Measurements from ENCODE around the gene APOO.

Gene APOO

GRCh38 chrX:23938690-23939089, 31.0 kb upstream of the APOO start:
- H3K14ac ChIP-seq (ENCODE audit: low read length in 2 of 2) = no peak overlapping the region
- H3K27ac ChIP-seq (ENCODE audit: low read length, poor library complexity, severe bottlenecking) = no peak overlapping the region
- H2AK5ac ChIP-seq (ENCODE audit: low read length, severe bottlenecking) = no peak overlapping the region
- H3K9me3 ChIP-seq (ENCODE audit: control insufficient read depth, low read length) = no peaks in the 10 kb centered on the region
- H3K4ac ChIP-seq (ENCODE audit: low read depth in 1 of 2, low read length in 2 of 2) = no peak overlapping the region
- H3K23ac ChIP-seq (ENCODE audit: low read length in 2 of 2) = no peak overlapping the region
- H3K9ac ChIP-seq (ENCODE audit: low read length) = peak overlapping the region; percentile 75
- H3K4me2 ChIP-seq (ENCODE audit: low read length, poor library complexity, severe bottlenecking) = no peak overlapping the region
- no peak overlapping the region for H3K4me3 ChIP-seq (ENCODE audit: insufficient read depth in 1 of 2, low read depth in 1 of 2, low read length in 2 of 2)
- no peak overlapping the region for H2AFZ ChIP-seq (ENCODE audit: low read depth, low read length)
- WGBS = no CpG with 5 or more reads among the region's 1 CpG
- no peak overlapping the region for H4K91ac ChIP-seq (ENCODE audit: low read length)
- H3K79me1 ChIP-seq (replicated peaks; ENCODE audit: low read length, poor library complexity, severe bottlenecking) = no peaks in the 10 kb centered on the region
- H3K4me1 ChIP-seq (ENCODE audit: control insufficient read depth, insufficient read depth, low read depth, low read length) = no peaks in the 10 kb centered on the region
- H3K27me3 ChIP-seq (ENCODE audit: control insufficient read depth in 1 of 2, insufficient read depth in 1 of 2, low read length in 2 of 2) = peaks cover 0 to 6% of the 10 kb centered on the region in 2 experiments
- H2BK12ac ChIP-seq (ENCODE audit: low read length in 2 of 2) = no peak overlapping the region
- H2BK120ac ChIP-seq (ENCODE audit: low read depth, low read length) = no peak overlapping the region
- H3K18ac ChIP-seq (ENCODE audit: low read depth in 1 of 2, low read length in 2 of 2) = no peak overlapping the region
- H4K8ac ChIP-seq (ENCODE audit: low read length) = no peak overlapping the region
- H2BK5ac ChIP-seq (ENCODE audit: low read depth, low read length, poor library complexity, severe bottlenecking) = no peak overlapping the region
- no peak overlapping the region for H2BK15ac ChIP-seq (ENCODE audit: low read depth, poor library complexity, severe bottlenecking)
- no peaks in the 10 kb centered on the region for H3K36me3 ChIP-seq (ENCODE audit: control insufficient read depth in 1 of 2, insufficient read depth in 2 of 2, low read depth in 1 of 2, low read length in 2 of 2)
- DNase-seq = no peak

GRCh38 chrX:23937100-23937499, 29.4 kb upstream of the APOO start:
- no peaks in the 10 kb centered on the region for H3K4me1 ChIP-seq (ENCODE audit: control insufficient read depth, insufficient read depth, low read depth, low read length)
- no peak overlapping the region for H2BK5ac ChIP-seq (ENCODE audit: low read depth, low read length, poor library complexity, severe bottlenecking)
- no peak overlapping the region for H4K91ac ChIP-seq (ENCODE audit: low read length)
- peak; percentile 4 for DNase-seq
- H3K36me3 ChIP-seq (ENCODE audit: control insufficient read depth in 1 of 2, insufficient read depth in 2 of 2, low read depth in 1 of 2, low read length in 2 of 2) = no peaks in the 10 kb centered on the region
- no peak overlapping the region for H3K4me2 ChIP-seq (ENCODE audit: low read length, poor library complexity, severe bottlenecking)
- no peak overlapping the region for H2BK12ac ChIP-seq (ENCODE audit: low read length in 2 of 2)
- no peak overlapping the region for H2AFZ ChIP-seq (ENCODE audit: low read depth, low read length)
- H3K27ac ChIP-seq (ENCODE audit: low read length, poor library complexity, severe bottlenecking) = no peak overlapping the region
- no peak overlapping the region for H3K4me3 ChIP-seq (ENCODE audit: insufficient read depth in 1 of 2, low read depth in 1 of 2, low read length in 2 of 2)
- no peak overlapping the region for H3K9ac ChIP-seq (ENCODE audit: low read length)
- no peaks in the 10 kb centered on the region for H3K9me3 ChIP-seq (ENCODE audit: control insufficient read depth, low read length)
- H3K79me1 ChIP-seq (replicated peaks; ENCODE audit: low read length, poor library complexity, severe bottlenecking) = no peaks in the 10 kb centered on the region
- H2BK15ac ChIP-seq (ENCODE audit: low read depth, poor library complexity, severe bottlenecking) = no peak overlapping the region
- no peak overlapping the region for H3K4ac ChIP-seq (ENCODE audit: low read depth in 1 of 2, low read length in 2 of 2)
- peaks cover 0 to 6% of the 10 kb centered on the region in 2 experiments for H3K27me3 ChIP-seq (ENCODE audit: control insufficient read depth in 1 of 2, insufficient read depth in 1 of 2, low read length in 2 of 2)
- no peak overlapping the region for H4K8ac ChIP-seq (ENCODE audit: low read length)
- H3K14ac ChIP-seq (ENCODE audit: low read length in 2 of 2) = no peak overlapping the region
- H2BK120ac ChIP-seq (ENCODE audit: low read depth, low read length) = no peak overlapping the region
- H3K23ac ChIP-seq (ENCODE audit: low read length in 2 of 2) = no peak overlapping the region
- WGBS = 87% methylated on average over 3 of the region's 4 CpGs
- no peak overlapping the region for H2AK5ac ChIP-seq (ENCODE audit: low read length, severe bottlenecking)
- no peak overlapping the region for H3K18ac ChIP-seq (ENCODE audit: low read depth in 1 of 2, low read length in 2 of 2)

GRCh38 chrX:23936180-23936579, 28.4 kb upstream of the APOO start:
- WGBS = no CpG with 5 or more reads among the region's 1 CpG
- H3K18ac ChIP-seq (ENCODE audit: low read depth in 1 of 2, low read length in 2 of 2) = no peak overlapping the region

GRCh38 chrX:23935106-23935505, 27.4 kb upstream of the APOO start:
- Histone ChIP-seq H2BK5ac (ENCODE audit: low read depth, low read length, poor library complexity, severe bottlenecking) (no peak overlapping the region), H3K79me1 (replicated peaks; ENCODE audit: low read length, poor library complexity, severe bottlenecking) (no peaks in the 10 kb centered on the region), H3K14ac (ENCODE audit: low read length in 2 of 2) (no peak overlapping the region), H3K27ac (ENCODE audit: low read length, poor library complexity, severe bottlenecking) (no peak overlapping the region), H3K4me1 (ENCODE audit: control insufficient read depth, insufficient read depth, low read depth, low read length) (no peaks in the 10 kb centered on the region), H3K9me3 (ENCODE audit: control insufficient read depth, low read length) (no peaks in the 10 kb centered on the region), H3K36me3 (ENCODE audit: control insufficient read depth in 1 of 2, insufficient read depth in 2 of 2, low read depth in 1 of 2, low read length in 2 of 2) (no peaks in the 10 kb centered on the region), H3K27me3 (ENCODE audit: control insufficient read depth in 1 of 2, insufficient read depth in 1 of 2, low read length in 2 of 2) (peaks cover 0 to 6% of the 10 kb centered on the region in 2 experiments), H3K4me3 (ENCODE audit: insufficient read depth in 1 of 2, low read depth in 1 of 2, low read length in 2 of 2) (peak overlapping the region in 1 of 2 experiments; percentile 58), H2BK12ac (ENCODE audit: low read length in 2 of 2) (no peak overlapping the region), H3K4ac (ENCODE audit: low read depth in 1 of 2, low read length in 2 of 2) (no peak overlapping the region), H4K91ac (ENCODE audit: low read length) (no peak overlapping the region), H2AFZ (ENCODE audit: low read depth, low read length) (no peak overlapping the region), H4K8ac (ENCODE audit: low read length) (no peak overlapping the region), H3K18ac (ENCODE audit: low read depth in 1 of 2, low read length in 2 of 2) (no peak overlapping the region), H3K23ac (ENCODE audit: low read length in 2 of 2) (no peak overlapping the region), H2AK5ac (ENCODE audit: low read length, severe bottlenecking) (no peak overlapping the region), H2BK15ac (ENCODE audit: low read depth, poor library complexity, severe bottlenecking) (no peak overlapping the region), H3K9ac (ENCODE audit: low read length) (peak overlapping the region; percentile 66), H2BK120ac (ENCODE audit: low read depth, low read length) (no peak overlapping the region), H3K4me2 (ENCODE audit: low read length, poor library complexity, severe bottlenecking) (no peak overlapping the region)
- DNase-seq = no peak
- WGBS = 100% methylated on average over 9 of the region's 11 CpGs

More at GRCh38 chrX:23936180-23936579, 28.4 kb upstream of the APOO start:
- Histone ChIP-seq H4K91ac (ENCODE audit: low read length) (no peak overlapping the region), H2BK5ac (ENCODE audit: low read depth, low read length, poor library complexity, severe bottlenecking) (no peak overlapping the region), H3K14ac (ENCODE audit: low read length in 2 of 2) (no peak overlapping the region), H3K4me1 (ENCODE audit: control insufficient read depth, insufficient read depth, low read depth, low read length) (no peaks in the 10 kb centered on the region), H3K79me1 (replicated peaks; ENCODE audit: low read length, poor library complexity, severe bottlenecking) (no peaks in the 10 kb centered on the region), H4K8ac (ENCODE audit: low read length) (no peak overlapping the region), H2AK5ac (ENCODE audit: low read length, severe bottlenecking) (no peak overlapping the region), H2BK15ac (ENCODE audit: low read depth, poor library complexity, severe bottlenecking) (no peak overlapping the region), H3K36me3 (ENCODE audit: control insufficient read depth in 1 of 2, insufficient read depth in 2 of 2, low read depth in 1 of 2, low read length in 2 of 2) (no peaks in the 10 kb centered on the region), H3K4me3 (ENCODE audit: insufficient read depth in 1 of 2, low read depth in 1 of 2, low read length in 2 of 2) (no peak overlapping the region), H2BK12ac (ENCODE audit: low read length in 2 of 2) (no peak overlapping the region), H3K9me3 (ENCODE audit: control insufficient read depth, low read length) (no peaks in the 10 kb centered on the region), H3K23ac (ENCODE audit: low read length in 2 of 2) (no peak overlapping the region), H3K27me3 (ENCODE audit: control insufficient read depth in 1 of 2, insufficient read depth in 1 of 2, low read length in 2 of 2) (peaks cover 0 to 6% of the 10 kb centered on the region in 2 experiments), H3K4me2 (ENCODE audit: low read length, poor library complexity, severe bottlenecking) (no peak overlapping the region), H2BK120ac (ENCODE audit: low read depth, low read length) (no peak overlapping the region), H3K9ac (ENCODE audit: low read length) (no peak overlapping the region), H2AFZ (ENCODE audit: low read depth, low read length) (no peak overlapping the region), H3K27ac (ENCODE audit: low read length, poor library complexity, severe bottlenecking) (no peak overlapping the region), H3K4ac (ENCODE audit: low read depth in 1 of 2, low read length in 2 of 2) (no peak overlapping the region)
- no peak for DNase-seq

Measured in mesenchymal stem cell (in vitro differentiated cells and primary cell).